Natural killer cell (primary cell): ENCODE data around the gene GPLD1. TPM values are rescaled to one million over a fixed set of nuclear protein-coding genes. Genes with fewer than 3 reads are reported as not detected.

Experiments
- ATAC-seq, 3 donors: fragments of 150-1000 bp in 2 of 3; fragments of 200-7000 bp in 1 of 3; cut with Tn5 transposase; 1 replicate in 1 of 3; 2 replicates in 2 of 3; pipeline ENCODE4 v1.10.0; 2021; ENCODE audit warnings: mild to moderate bottlenecking in 2 of 3, moderate library complexity in 2 of 3
- DNase-seq, 2 donors: peaks; one replicate each; pipeline versions ENCODE4 v3.0.0 to v3.0.0-alpha.2; 2013 to 2021; ENCODE audit warnings: mixed read lengths in 1 of 2
- H3K27ac ChIP-seq: one replicate; pipeline ENCODE4 v1.5.1; 2013; ENCODE audit warnings: mild to moderate bottlenecking, low read length
- H3K27me3 ChIP-seq: one replicate; pipeline ENCODE4 v1.6.1; 2013; ENCODE audit warnings: low read length; ENCODE audit not compliant: control insufficient read depth, insufficient read depth
- H3K36me3 ChIP-seq: one replicate; pipeline ENCODE4 v1.6.1; 2013; ENCODE audit warnings: low read length; ENCODE audit not compliant: control insufficient read depth, insufficient read depth
- H3K4me1 ChIP-seq: one replicate; pipeline ENCODE4 v1.6.1; 2013; ENCODE audit warnings: low read length; ENCODE audit not compliant: control insufficient read depth, insufficient read depth
- H3K4me3 ChIP-seq: one replicate; pipeline ENCODE4 v1.5.1; 2013; ENCODE audit warnings: low read length
- H3K9me3 ChIP-seq: one replicate; pipeline ENCODE4 v1.6.1; 2013; ENCODE audit warnings: low read length; ENCODE audit not compliant: control insufficient read depth, insufficient read depth
- H3K27ac Mint-ChIP-seq, 2 donors: one replicate each; pipeline ENCODE4 v1.8.0; 2022; ENCODE audit warnings: mild to moderate bottlenecking in 2 of 2, mixed read lengths in 2 of 2, moderate library complexity in 1 of 2
- H3K27me3 Mint-ChIP-seq, 2 donors: one replicate each; pipeline ENCODE4 v1.8.0; 2022; ENCODE audit warnings: low read depth in 2 of 2, mixed read lengths in 2 of 2
- H3K36me3 Mint-ChIP-seq: one replicate; pipeline ENCODE4 v1.8.0; 2022; ENCODE audit warnings: mixed read lengths
- H3K4me1 Mint-ChIP-seq, 2 donors: one replicate each; pipeline ENCODE4 v1.8.0; 2022; ENCODE audit warnings: mixed read lengths in 2 of 2
- H3K4me3 Mint-ChIP-seq: one replicate; pipeline ENCODE4 v1.8.0; 2022; ENCODE audit warnings: mild to moderate bottlenecking, moderate library complexity, mixed read lengths
- H3K9me3 Mint-ChIP-seq, 2 donors: one replicate each; pipeline ENCODE4 v1.8.0; 2022; ENCODE audit warnings: mixed read lengths in 2 of 2
- CTCF ChIP-seq: fragments of 200-600 bp; IDR thresholded peaks from one replicate; pipeline ENCODE4 v1.8.0; 2022; ENCODE audit warnings: antibody characterized with exemption
- WGBS: methylation state at CpG from one replicate; pipeline ENCODE4 v1.1.7; 2013; ENCODE audit warnings: missing lambda C conversion rate; ENCODE audit not compliant: insufficient coverage; 5-methylcytosine and 5-hydroxymethylcytosine counted together
- intact Hi-C: fragments of 100-400 bp; cut with micrococcal nuclease; formaldehyde crosslinking; loops from one replicate; pipeline ENCODE4 v1.14.2; 2022
- total RNA-seq, 4 donors: library from RNA; stranded (reverse); fragments of 120-200 nt in 1 of 4; gene quantifications; one replicate each; pipeline versions ENCODE4 v1.2.3 to v1.2.4, GENCODE V29; 2013 to 2022

Gene GPLD1
- 1 to 10 TPM in 1 of 3 donors, under 1 TPM in 2; 0.86 to 1.3 (median 0.88) TPM for total RNA-seq
- 1.8 TPM for total RNA-seq (2013)

- Mint-ChIP-seq H3K27ac (no peak within 1 kb of the TSS), H3K9me3 (no peaks in the 10 kb centered on the region), H3K4me1 (peaks cover 11 to 12% of the 10 kb centered on the region in 2 donors), H3K27me3 (no peaks in the 10 kb centered on the region), H3K4me3 (no peak within 1 kb of the TSS), H3K36me3 (no peaks in the 10 kb centered on the region)
- ATAC-seq (no peak), DNase-seq (no peak)
- Histone ChIP-seq H3K27me3 (no peaks in the 10 kb centered on the region), H3K9me3 (no peaks in the 10 kb centered on the region), H3K27ac (no peak within 1 kb of the TSS), H3K4me1 (peaks cover 5% of the 10 kb centered on the region), H3K36me3 (no peaks in the 10 kb centered on the region), H3K4me3 (no peak within 1 kb of the TSS)
- no peak for TF ChIP-seq CTCF
- 92% methylated on average over 6 of the region's 6 CpGs for WGBS
- intact Hi-C loops = no loop called here
Observed at GRCh38 chr6:24489470-24489869, at the start of gene GPLD1. GPLD1 (minus strand) TSS chr6:24489578; CDS start chr6:24489511, 67 bp downstream.

GRCh38 chr6:24537771-24538385 is 48.5 kb upstream of the GPLD1 start:
- Histone ChIP-seq H3K4me3 (no peak overlapping the region), H3K27me3 (no peaks in the 10 kb centered on the region), H3K27ac (no peak overlapping the region), H3K9me3 (no peaks in the 10 kb centered on the region), H3K36me3 (peaks cover 6% of the 10 kb centered on the region), H3K4me1 (no peaks in the 10 kb centered on the region)
- Mint-ChIP-seq H3K4me3 (no peak overlapping the region), H3K4me1 (no peaks in the 10 kb centered on the region), H3K9me3 (no peaks in the 10 kb centered on the region), H3K36me3 (no peaks in the 10 kb centered on the region), H3K27me3 (no peaks in the 10 kb centered on the region), H3K27ac (no peak overlapping the region)
- DNase-seq = no peak
- ATAC-seq = no peak
- TF ChIP-seq CTCF = no peak
- intact Hi-C loops = no loop called here
- WGBS = 94% methylated on average over 8 of the region's 8 CpGs

GRCh38 chr6:24537082-24537699 is 47.8 kb upstream of the GPLD1 start:
- no peak for TF ChIP-seq CTCF
- no peak overlapping the region for H3K27ac Mint-ChIP-seq
- no peaks in the 10 kb centered on the region for H3K27me3 Mint-ChIP-seq
- peaks cover 9% of the 10 kb centered on the region for H3K36me3 ChIP-seq
- no peak overlapping the region for H3K4me3 ChIP-seq
- no peaks in the 10 kb centered on the region for H3K4me1 ChIP-seq
- no peaks in the 10 kb centered on the region for H3K9me3 ChIP-seq
- 95% methylated on average over 8 of the region's 8 CpGs for WGBS
- intact Hi-C loops = no loop called here
- H3K4me1 Mint-ChIP-seq = no peaks in the 10 kb centered on the region
- no peak overlapping the region for H3K27ac ChIP-seq
- H3K27me3 ChIP-seq = no peaks in the 10 kb centered on the region
- no peak for DNase-seq
- H3K36me3 Mint-ChIP-seq = no peaks in the 10 kb centered on the region
- no peaks in the 10 kb centered on the region for H3K9me3 Mint-ChIP-seq
- no peak for ATAC-seq
- no peak overlapping the region for H3K4me3 Mint-ChIP-seq

- Mint-ChIP-seq H3K36me3 (no peaks in the 10 kb centered on the region), H3K9me3 (no peaks in the 10 kb centered on the region), H3K27me3 (no peaks in the 10 kb centered on the region), H3K27ac (no peak overlapping the region), H3K4me3 (no peak overlapping the region), H3K4me1 (no peaks in the 10 kb centered on the region)
- no peak overlapping the region for H3K4me3 ChIP-seq
- H3K27ac ChIP-seq = no peak overlapping the region
- intact Hi-C loops = no loop called here
- no peaks in the 10 kb centered on the region for H3K4me1 ChIP-seq
- no peak for TF ChIP-seq CTCF
- peaks cover 9% of the 10 kb centered on the region for H3K36me3 ChIP-seq
- WGBS = 92% methylated on average over 4 of the region's 4 CpGs
- no peak for ATAC-seq
- H3K27me3 ChIP-seq = no peaks in the 10 kb centered on the region
- H3K9me3 ChIP-seq = no peaks in the 10 kb centered on the region
- no peak for DNase-seq
Observed at GRCh38 chr6:24536466-24536865, 47.1 kb upstream of the GPLD1 start.
